Sigmoid colon (tissue), 3 donors: ENCODE data around the gene ECHS1.

Source experiments
- POLR2A ChIP-seq, 2 donors: fragments of 450-650 bp; IDR thresholded peaks; one replicate each; pipeline ENCODE4 v1.6.1; 2016; ENCODE audit warnings: antibody characterized with exemption in 2 of 2, mild to moderate bottlenecking in 2 of 2, moderate library complexity in 2 of 2
- TF ChIP-seq, protein P1 (sequence below), 4 experiments: fragments of 450-650 bp in 3 of 4; fragments of 200-600 bp in 1 of 4; IDR thresholded peaks; one replicate each; pipeline ENCODE4 v1.5.1; 2016 to 2019; ENCODE audit warnings: antibody characterized with exemption in 4 of 4, mild to moderate bottlenecking in 3 of 4, moderate library complexity in 2 of 4

DNA sequence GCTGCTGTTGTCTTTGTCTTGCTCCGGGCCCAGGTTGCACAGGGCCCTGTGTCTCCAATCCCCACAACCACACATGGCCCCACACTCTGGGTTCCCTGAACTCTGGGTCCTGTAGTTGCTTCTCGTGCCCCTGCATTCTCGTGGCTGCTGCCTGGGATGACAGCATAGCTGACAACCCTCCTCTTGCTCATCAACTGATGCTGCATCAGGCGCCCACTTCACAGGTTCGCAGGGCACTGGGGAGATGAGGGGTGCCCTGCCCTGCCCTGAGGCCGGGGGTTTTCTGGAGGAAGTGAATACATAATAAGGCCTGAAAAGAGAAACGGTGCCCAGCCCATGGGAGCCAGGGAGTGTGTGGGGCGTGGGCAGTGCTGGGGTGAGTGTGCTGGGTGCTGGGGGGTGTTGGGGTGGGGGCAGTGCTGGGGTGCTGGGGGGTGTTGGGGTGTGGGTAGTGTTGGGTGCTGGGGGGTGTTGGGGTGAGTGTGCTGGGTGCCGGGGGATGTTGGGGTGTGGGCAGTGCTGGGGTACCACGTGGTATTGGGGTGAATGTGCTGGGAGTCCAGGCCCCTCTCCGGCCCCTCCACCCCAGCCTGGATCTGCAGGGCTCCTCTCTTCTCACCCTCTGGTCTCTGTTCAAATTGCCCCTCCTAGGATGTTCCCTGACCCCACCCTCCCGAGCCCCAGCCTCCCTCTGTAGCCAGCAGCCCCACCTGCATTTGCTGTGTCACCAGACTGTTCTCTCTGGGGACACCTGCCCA is 18.8 kb upstream of the ECHS1 start:
- TF ChIP-seq POLR2A (IDR thresholded peaks at IDR 0.05): no peak
- TF ChIP-seq, protein P1, sequence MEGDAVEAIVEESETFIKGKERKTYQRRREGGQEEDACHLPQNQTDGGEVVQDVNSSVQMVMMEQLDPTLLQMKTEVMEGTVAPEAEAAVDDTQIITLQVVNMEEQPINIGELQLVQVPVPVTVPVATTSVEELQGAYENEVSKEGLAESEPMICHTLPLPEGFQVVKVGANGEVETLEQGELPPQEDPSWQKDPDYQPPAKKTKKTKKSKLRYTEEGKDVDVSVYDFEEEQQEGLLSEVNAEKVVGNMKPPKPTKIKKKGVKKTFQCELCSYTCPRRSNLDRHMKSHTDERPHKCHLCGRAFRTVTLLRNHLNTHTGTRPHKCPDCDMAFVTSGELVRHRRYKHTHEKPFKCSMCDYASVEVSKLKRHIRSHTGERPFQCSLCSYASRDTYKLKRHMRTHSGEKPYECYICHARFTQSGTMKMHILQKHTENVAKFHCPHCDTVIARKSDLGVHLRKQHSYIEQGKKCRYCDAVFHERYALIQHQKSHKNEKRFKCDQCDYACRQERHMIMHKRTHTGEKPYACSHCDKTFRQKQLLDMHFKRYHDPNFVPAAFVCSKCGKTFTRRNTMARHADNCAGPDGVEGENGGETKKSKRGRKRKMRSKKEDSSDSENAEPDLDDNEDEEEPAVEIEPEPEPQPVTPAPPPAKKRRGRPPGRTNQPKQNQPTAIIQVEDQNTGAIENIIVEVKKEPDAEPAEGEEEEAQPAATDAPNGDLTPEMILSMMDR (IDR thresholded peaks at IDR 0.05): no peak
